Measurements from ENCODE around the gene IL12RB2. TPM values are rescaled to one million over a fixed set of nuclear protein-coding genes. Genes with fewer than 3 reads are reported as not detected.

IL12RB2 gene
- total and polyA plus RNA-seq, 10 of the 15 experiments (the other 5 are each of a cell fraction or from before 2014, with no cell fraction given), result 0.15 to 1.1 (median 0.54) TPM; not detected in 1

DNA sequence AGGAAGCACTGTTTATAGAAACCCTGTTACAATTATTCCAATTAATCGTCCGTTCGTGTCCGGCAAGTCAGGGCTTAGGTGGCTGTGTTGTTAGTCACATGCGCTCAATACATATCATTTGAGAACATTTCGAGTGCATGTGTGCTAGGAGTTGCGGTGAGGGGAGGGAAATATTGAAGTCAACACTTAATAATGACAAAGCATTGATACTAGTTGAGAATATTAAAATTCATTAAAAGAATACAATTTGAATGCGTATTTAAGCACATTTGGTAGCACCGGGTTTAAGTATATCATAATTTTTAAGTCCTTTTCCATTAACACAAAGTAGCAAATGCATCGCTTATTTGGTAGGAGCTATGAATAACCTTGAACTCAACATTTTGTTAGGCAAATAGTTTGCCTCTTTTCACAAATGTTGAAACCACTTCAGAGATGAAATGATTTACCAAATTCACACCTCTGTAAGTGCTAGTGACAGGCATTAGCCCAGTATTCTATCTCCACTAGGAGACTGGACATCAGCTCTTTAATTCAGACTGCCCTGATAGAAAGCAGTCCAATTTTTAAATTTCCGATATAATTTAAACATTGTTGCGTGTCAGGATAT lies 123.6 kb downstream of the IL12RB2 start (continued):
- TF ChIP-seq TAF1 (IDR thresholded peaks at IDR 0.05; ENCODE audit: borderline replicate concordance, low read depth, low read length) (no peak), SMC3 (IDR thresholded peaks at IDR 0.05; ENCODE audit: borderline replicate concordance, low read length) (no peak), SRF (IDR thresholded peaks at IDR 0.05; ENCODE audit: low read depth in 2 of 2, low read length in 2 of 2) (no peak), EED (IDR thresholded peaks at IDR 0.05; ENCODE audit: low read depth) (no peak), PAX5 (IDR thresholded peaks at IDR 0.05; ENCODE audit: borderline replicate concordance, low read depth, low read length) (no peak), TCF12 (IDR thresholded peaks at IDR 0.05; ENCODE audit: low read depth, low read length) (no peak), ZNF384 (IDR thresholded peaks at IDR 0.05; ENCODE audit: borderline replicate concordance, low read depth, low read length) (no peak), ZNF24 (IDR thresholded peaks at IDR 0.05) (peak; percentile 68; the same call in 1 of the 2 replicates), EP300 (IDR thresholded peaks at IDR 0.05; ENCODE audit: borderline replicate concordance in 1 of 2, control insufficient read depth in 1 of 2, low read depth in 2 of 2, low read length in 2 of 2) (no peak; a peak in 1 of 4 replicates), RUNX3 (IDR thresholded peaks at IDR 0.05; ENCODE audit: low read length) (peak; percentile 53; the same call in 1 of the 2 replicates), WRNIP1 (IDR thresholded peaks at IDR 0.05; ENCODE audit: borderline replicate concordance, low read depth, low read length) (no peak), RAD21 (IDR thresholded peaks at IDR 0.05; ENCODE audit: insufficient read depth, low read depth, low read length) (no peak), CHD4 (IDR thresholded peaks at IDR 0.05) (no peak)
- TF ChIP-seq, protein P1, sequence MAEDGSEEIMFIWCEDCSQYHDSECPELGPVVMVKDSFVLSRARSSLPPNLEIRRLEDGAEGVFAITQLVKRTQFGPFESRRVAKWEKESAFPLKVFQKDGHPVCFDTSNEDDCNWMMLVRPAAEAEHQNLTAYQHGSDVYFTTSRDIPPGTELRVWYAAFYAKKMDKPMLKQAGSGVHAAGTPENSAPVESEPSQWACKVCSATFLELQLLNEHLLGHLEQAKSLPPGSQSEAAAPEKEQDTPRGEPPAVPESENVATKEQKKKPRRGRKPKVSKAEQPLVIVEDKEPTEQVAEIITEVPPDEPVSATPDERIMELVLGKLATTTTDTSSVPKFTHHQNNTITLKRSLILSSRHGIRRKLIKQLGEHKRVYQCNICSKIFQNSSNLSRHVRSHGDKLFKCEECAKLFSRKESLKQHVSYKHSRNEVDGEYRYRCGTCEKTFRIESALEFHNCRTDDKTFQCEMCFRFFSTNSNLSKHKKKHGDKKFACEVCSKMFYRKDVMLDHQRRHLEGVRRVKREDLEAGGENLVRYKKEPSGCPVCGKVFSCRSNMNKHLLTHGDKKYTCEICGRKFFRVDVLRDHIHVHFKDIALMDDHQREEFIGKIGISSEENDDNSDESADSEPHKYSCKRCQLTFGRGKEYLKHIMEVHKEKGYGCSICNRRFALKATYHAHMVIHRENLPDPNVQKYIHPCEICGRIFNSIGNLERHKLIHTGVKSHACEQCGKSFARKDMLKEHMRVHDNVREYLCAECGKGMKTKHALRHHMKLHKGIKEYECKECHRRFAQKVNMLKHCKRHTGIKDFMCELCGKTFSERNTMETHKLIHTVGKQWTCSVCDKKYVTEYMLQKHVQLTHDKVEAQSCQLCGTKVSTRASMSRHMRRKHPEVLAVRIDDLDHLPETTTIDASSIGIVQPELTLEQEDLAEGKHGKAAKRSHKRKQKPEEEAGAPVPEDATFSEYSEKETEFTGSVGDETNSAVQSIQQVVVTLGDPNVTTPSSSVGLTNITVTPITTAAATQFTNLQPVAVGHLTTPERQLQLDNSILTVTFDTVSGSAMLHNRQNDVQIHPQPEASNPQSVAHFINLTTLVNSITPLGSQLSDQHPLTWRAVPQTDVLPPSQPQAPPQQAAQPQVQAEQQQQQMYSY (CRISPR knock-in tag; IDR thresholded peaks at IDR 0.05), result no peak
